ENCODE measurements around the gene HCK.

GRCh38 chr20:32064667-32065066 is 12.6 kb downstream of the HCK start:
- TF ChIP-seq CTCF (IDR thresholded peaks at IDR 0.05 in 2 of 3, conservative IDR thresholded peaks at IDR 0.05 in 1 of 3; ENCODE audit: borderline replicate concordance in 1 of 3, insufficient read depth in 1 of 3, low read depth in 2 of 3, low read length in 2 of 3) (no peak), CEBPB (IDR thresholded peaks at IDR 0.05; ENCODE audit: low read depth) (no peak), POLR2A (IDR thresholded peaks at IDR 0.05; ENCODE audit: borderline replicate concordance, extremely low read depth, insufficient read depth, insufficient read length) (no peak), RAD21 (IDR thresholded peaks at IDR 0.05; ENCODE audit: low read depth) (no peak), REST (IDR thresholded peaks at IDR 0.05; ENCODE audit: low read depth) (no peak), SIN3A (IDR thresholded peaks at IDR 0.05; ENCODE audit: low read depth) (no peak), ZFX (IDR thresholded peaks at IDR 0.05) (no peak), ATF3 (IDR thresholded peaks at IDR 0.05) (no peak), FOSL1 (IDR thresholded peaks at IDR 0.05; ENCODE audit: low read depth) (no peak), MAX (IDR thresholded peaks at IDR 0.05) (no peak), ZBTB33 (IDR thresholded peaks at IDR 0.05; ENCODE audit: extremely low read depth, insufficient replicate concordance, low read length) (no peak), EZH2 (IDR thresholded peaks at IDR 0.05) (no peak), POLR2AphosphoS5 (IDR thresholded peaks at IDR 0.05; ENCODE audit: low read depth, low read length) (no peak), TCF7L2 (IDR thresholded peaks at IDR 0.05; ENCODE audit: borderline replicate concordance, extremely low read depth, insufficient read depth, insufficient read length) (no peak)
